ENCODE measurements around the gene PSMG3. TPM values are rescaled to one million over a fixed set of nuclear protein-coding genes. Genes with fewer than 3 reads are reported as not detected.

PSMG3 gene
- total and polyA plus RNA-seq, 2 donors (not counting 3 experiments of a cell fraction or from before 2014, with no cell fraction given), result 25.5 to 49.7 TPM

DNA sequence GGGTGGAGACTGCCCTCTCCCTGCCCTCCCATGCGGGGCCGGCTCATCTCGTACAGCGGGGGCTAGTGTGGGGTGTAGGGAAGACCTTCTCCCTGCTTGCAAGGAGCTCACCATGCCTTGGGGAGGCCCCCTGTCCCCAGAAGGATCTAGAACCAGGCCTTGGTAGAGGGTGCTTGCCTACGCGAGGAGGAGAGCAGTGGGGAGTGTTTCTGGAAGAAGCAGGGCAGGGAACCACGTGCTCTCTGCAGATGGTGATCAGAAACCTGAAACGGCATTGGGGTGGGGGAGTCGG is 36.6 kb downstream of the PSMG3 start:
- no peaks in the 10 kb centered on the region for H3K36me3 ChIP-seq (ENCODE audit: control insufficient read depth in 2 of 2, extremely low read depth in 1 of 2, insufficient read depth in 2 of 2, low read length in 2 of 2)
- POLR2A ChIA-PET, result no interaction called here
- CTCF ChIA-PET, result no interaction called here
- peak overlapping the region; percentile 97 for H3K27ac ChIP-seq (ENCODE audit: insufficient read depth, low read depth, low read length)
- peak overlapping the region; percentile 89 for H3K9ac ChIP-seq (replicated peaks; ENCODE audit: extremely low read depth, insufficient read depth, low read length)
- H3K4me2 ChIP-seq (ENCODE audit: insufficient read depth, low read length), result peak overlapping the region; percentile 47
- no peak for DNase-seq (ENCODE audit: low read depth, low spot score)
- H4K20me1 ChIP-seq (replicated peaks; ENCODE audit: control insufficient read depth, extremely low read depth, insufficient read depth, low read length), result no peaks in the 10 kb centered on the region
- H3K27me3 ChIP-seq (ENCODE audit: control insufficient read depth in 2 of 2, insufficient read depth in 2 of 2, low read length in 2 of 2), result no peaks in the 10 kb centered on the region
- FAIRE-seq, result no peak
- H3K4me3 ChIP-seq (replicated peaks in 1 of 3; ENCODE audit: insufficient read depth in 1 of 3, low read depth in 1 of 3, low read length in 3 of 3), result peak overlapping the region in 1 of 3 experiments; percentile 70
- BruUV-seq (replicated peaks), result no TSS peak
- TF ChIP-seq, protein P1, sequence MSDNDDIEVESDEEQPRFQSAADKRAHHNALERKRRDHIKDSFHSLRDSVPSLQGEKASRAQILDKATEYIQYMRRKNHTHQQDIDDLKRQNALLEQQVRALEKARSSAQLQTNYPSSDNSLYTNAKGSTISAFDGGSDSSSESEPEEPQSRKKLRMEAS (IDR thresholded peaks at IDR 0.05; ENCODE audit: insufficient read depth, insufficient read length), result no peak
- TF ChIP-seq, protein P2, sequence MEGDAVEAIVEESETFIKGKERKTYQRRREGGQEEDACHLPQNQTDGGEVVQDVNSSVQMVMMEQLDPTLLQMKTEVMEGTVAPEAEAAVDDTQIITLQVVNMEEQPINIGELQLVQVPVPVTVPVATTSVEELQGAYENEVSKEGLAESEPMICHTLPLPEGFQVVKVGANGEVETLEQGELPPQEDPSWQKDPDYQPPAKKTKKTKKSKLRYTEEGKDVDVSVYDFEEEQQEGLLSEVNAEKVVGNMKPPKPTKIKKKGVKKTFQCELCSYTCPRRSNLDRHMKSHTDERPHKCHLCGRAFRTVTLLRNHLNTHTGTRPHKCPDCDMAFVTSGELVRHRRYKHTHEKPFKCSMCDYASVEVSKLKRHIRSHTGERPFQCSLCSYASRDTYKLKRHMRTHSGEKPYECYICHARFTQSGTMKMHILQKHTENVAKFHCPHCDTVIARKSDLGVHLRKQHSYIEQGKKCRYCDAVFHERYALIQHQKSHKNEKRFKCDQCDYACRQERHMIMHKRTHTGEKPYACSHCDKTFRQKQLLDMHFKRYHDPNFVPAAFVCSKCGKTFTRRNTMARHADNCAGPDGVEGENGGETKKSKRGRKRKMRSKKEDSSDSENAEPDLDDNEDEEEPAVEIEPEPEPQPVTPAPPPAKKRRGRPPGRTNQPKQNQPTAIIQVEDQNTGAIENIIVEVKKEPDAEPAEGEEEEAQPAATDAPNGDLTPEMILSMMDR (IDR thresholded peaks at IDR 0.05; ENCODE audit: extremely low read depth in 1 of 2, insufficient read depth in 1 of 2, low read depth in 1 of 2, low read length in 2 of 2), result no peak
- TF ChIP-seq POLR2A (IDR thresholded peaks at IDR 0.05; ENCODE audit: low read depth, low read length) (no peak), POLR2AphosphoS5 (IDR thresholded peaks at IDR 0.05; ENCODE audit: insufficient read depth, low read depth, low read length) (no peak)
- H3K4me1 ChIP-seq (ENCODE audit: control insufficient read depth, extremely low read depth, insufficient read depth, low read length), result peaks cover 51% of the 10 kb centered on the region
- intact Hi-C loops (cut with micrococcal nuclease) (loop anchor here (2.0 kb wide), 2 partner anchors 38 to 74 kb away; partner anchors contain the start of genes MICALL2 and PSMG3), dilution Hi-C loops (cut with MboI; ENCODE audit: extremely low pct_ligation_motif_present, low sequenced_read_pairs) (no loop called here)
- peaks cover 36% of the 10 kb centered on the region for H3K79me2 ChIP-seq (ENCODE audit: control insufficient read depth, insufficient read depth, low read length)
- H3K9me3 ChIP-seq (replicated peaks; ENCODE audit: control insufficient read depth, insufficient read depth, low read length), result no peaks in the 10 kb centered on the region
- H3K9me1 ChIP-seq (replicated peaks; ENCODE audit: control insufficient read depth, extremely low read depth, insufficient read depth, low read length), result no peaks in the 10 kb centered on the region
- no peak overlapping the region for H2AFZ ChIP-seq (ENCODE audit: low read depth, low read length)
